Memory B cell (primary cell): ENCODE data around the gene UTS2.
A peak's percentile ranks its signal among the peaks of the same experiment; 100 is the strongest.

ENCODE experiments used
- ATAC-seq: fragments of 150-1000 bp; cut with Tn5 transposase; 2 replicates; pipeline ENCODE4 v1.10.0; 2021; ENCODE audit warnings: low read depth, mild to moderate bottlenecking, moderate library complexity
- DNase-seq, 2 donors: peaks; one replicate each; pipeline ENCODE4 v3.0.0; 2022; ENCODE audit warnings: low spot score in 2 of 2
- H3K27ac Mint-ChIP-seq: one replicate; pipeline ENCODE4 v1.8.0; 2022; ENCODE audit warnings: mild to moderate bottlenecking, moderate library complexity, mixed read lengths
- H3K27me3 Mint-ChIP-seq: one replicate; pipeline ENCODE4 v1.8.0; 2022; ENCODE audit warnings: mixed read lengths
- H3K36me3 Mint-ChIP-seq: one replicate; pipeline ENCODE4 v1.8.0; 2022; ENCODE audit warnings: mild to moderate bottlenecking, mixed read lengths
- H3K4me1 Mint-ChIP-seq: one replicate; pipeline ENCODE4 v1.8.0; 2022; ENCODE audit warnings: mixed read lengths
- H3K4me3 Mint-ChIP-seq: one replicate; pipeline ENCODE4 v1.8.0; 2022; ENCODE audit warnings: mild to moderate bottlenecking, moderate library complexity, mixed read lengths
- H3K9me3 Mint-ChIP-seq: one replicate; pipeline ENCODE4 v1.8.0; 2022; ENCODE audit warnings: mixed read lengths

UTS2 gene

DNA sequence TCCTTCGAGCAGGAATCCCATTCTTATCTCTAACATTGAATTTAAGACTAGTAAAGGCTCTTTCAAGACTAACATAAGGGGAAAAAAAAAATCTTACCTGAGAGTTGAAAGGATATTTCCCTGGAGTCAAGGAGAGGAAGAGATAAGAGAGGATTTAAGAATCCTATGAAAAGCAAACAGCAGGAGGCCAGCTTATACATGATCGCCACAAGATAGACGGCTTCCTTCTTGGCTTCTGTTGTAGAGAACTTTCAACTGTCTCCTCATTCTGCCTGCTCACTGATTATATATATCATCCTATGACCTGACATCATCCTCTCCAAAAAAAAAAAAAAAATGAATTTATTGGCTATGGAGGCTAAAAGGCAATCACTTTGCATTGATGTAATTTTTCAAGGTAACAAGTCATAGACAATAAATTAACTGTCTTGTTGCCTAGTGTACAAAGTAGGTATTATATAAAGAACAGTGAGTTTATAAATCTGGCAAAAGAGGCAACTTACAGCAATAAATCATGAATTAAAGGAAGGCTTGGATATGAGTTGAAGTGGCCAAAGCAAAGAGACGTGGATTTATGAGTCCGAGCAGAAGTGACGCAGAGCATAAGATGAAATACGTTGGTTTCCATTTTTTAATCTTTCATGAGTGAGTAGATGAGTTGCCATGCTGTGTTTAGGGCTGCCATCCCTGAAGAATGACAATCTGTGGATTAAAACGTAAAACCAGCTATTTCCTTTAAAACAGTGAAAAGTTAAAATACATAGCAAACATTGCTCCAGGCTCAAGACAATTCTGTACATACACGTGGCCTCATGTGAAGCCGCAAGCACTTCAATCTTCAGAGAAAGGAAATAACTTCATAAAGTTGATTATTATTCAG, at the start of gene UTS2:
UTS2 (minus strand) TSS at position 262 of the 880 bp plus-strand sequence; CDS start at position 200, 62 bp downstream.
- Mint-ChIP-seq H3K36me3 (no peaks in the 10 kb centered on the region), H3K4me1 (peaks cover 3% of the 10 kb centered on the region), H3K9me3 (no peaks in the 10 kb centered on the region), H3K27me3 (peaks cover 6% of the 10 kb centered on the region), H3K27ac (no peak within 1 kb of the TSS), H3K4me3 (no peak within 1 kb of the TSS)
- no peak for DNase-seq
- no peak for ATAC-seq

DNA sequence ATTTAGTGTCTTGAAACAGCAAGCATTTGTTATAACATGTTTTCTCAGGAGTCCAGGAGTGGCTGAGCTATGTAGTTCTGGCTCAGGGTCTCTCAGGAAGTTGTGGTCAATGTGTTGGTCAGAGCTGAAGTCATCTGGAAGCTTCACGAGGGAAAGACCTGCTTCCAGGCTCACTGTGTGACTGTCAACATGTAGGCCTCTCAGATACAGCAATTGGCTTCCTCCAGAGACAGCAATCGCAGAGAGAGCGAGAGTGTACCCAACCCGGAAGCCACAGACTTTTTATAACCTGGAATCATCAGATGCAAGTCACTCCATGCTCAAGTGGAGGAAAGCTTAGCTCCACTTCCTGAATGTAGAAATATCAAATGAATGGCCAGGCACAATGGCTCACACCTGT, 46.9 kb upstream of the UTS2 start:
- peaks cover 5% of the 10 kb centered on the region for H3K27me3 Mint-ChIP-seq
- H3K4me1 Mint-ChIP-seq: no peaks in the 10 kb centered on the region
- no peak for DNase-seq
- no peak for ATAC-seq
- no peaks in the 10 kb centered on the region for H3K9me3 Mint-ChIP-seq
- H3K36me3 Mint-ChIP-seq: no peaks in the 10 kb centered on the region
- no peak overlapping the region for H3K4me3 Mint-ChIP-seq
- no peak overlapping the region for H3K27ac Mint-ChIP-seq

GRCh38 chr1:7898962-7899361, 46.1 kb upstream of the UTS2 start:
- Mint-ChIP-seq H3K27me3 (peaks cover 5% of the 10 kb centered on the region), H3K9me3 (no peaks in the 10 kb centered on the region), H3K4me1 (no peaks in the 10 kb centered on the region), H3K4me3 (no peak overlapping the region), H3K27ac (no peak overlapping the region), H3K36me3 (no peaks in the 10 kb centered on the region)
- no peak for DNase-seq
- no peak for ATAC-seq

GRCh38 chr1:7896994-7897393, 44.1 kb upstream of the UTS2 start:
- no peak for ATAC-seq
- Mint-ChIP-seq H3K4me3 (no peak overlapping the region), H3K4me1 (no peaks in the 10 kb centered on the region), H3K9me3 (no peaks in the 10 kb centered on the region), H3K27me3 (peaks cover 6% of the 10 kb centered on the region), H3K27ac (no peak overlapping the region), H3K36me3 (no peaks in the 10 kb centered on the region)
- DNase-seq: no peak

DNA sequence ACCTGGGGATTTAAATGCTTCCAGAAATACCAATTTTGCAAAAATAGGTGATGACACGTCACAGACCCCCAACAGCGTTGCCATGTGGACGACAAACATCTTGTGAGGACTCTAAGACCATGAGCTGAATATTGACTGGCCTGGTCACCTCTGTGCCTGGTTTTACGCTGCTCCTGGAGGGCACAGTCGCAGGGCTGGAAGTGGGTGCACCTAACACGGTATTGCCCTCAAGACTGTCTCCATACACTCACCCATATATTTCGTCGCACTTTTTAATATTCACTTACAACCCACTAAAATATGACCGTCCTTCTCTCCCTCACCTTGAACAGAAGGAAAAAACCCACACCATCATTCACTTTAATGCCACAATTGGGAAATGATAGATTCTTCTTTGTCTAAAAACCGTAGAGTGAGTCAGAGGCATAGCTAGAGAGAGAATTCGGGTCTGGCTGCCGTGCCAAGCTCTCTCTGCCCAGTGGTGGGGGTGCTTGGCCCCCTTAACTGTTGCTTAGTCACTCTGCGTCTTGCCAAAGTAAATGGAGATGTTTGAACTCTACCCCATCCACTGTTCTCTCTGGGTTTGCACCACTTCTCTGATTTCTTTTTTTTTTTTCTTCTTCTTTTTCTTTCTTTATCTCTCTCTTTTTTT, 40.8 kb upstream of the UTS2 start:
- Mint-ChIP-seq H3K36me3 (no peaks in the 10 kb centered on the region), H3K4me1 (no peaks in the 10 kb centered on the region)

GRCh38 chr1:7891804-7892203, 38.9 kb upstream of the UTS2 start:
- H3K36me3 Mint-ChIP-seq: no peaks in the 10 kb centered on the region
- peaks cover 2% of the 10 kb centered on the region for H3K9me3 Mint-ChIP-seq
- no peak for DNase-seq
- H3K27ac Mint-ChIP-seq: no peak overlapping the region
- no peak for ATAC-seq
- H3K27me3 Mint-ChIP-seq: peaks cover 11% of the 10 kb centered on the region
- H3K4me1 Mint-ChIP-seq: no peaks in the 10 kb centered on the region
- H3K4me3 Mint-ChIP-seq: no peak overlapping the region

More for the DNA sequence above, 40.8 kb upstream of the UTS2 start:
- no peak for DNase-seq
- no peak overlapping the region for H3K27ac Mint-ChIP-seq
- no peak for ATAC-seq
- no peak overlapping the region for H3K4me3 Mint-ChIP-seq
- peaks cover 2% of the 10 kb centered on the region for H3K9me3 Mint-ChIP-seq
- H3K27me3 Mint-ChIP-seq: peaks cover 7% of the 10 kb centered on the region

- no peak for DNase-seq
- H3K4me1 Mint-ChIP-seq: no peaks in the 10 kb centered on the region
- no peaks in the 10 kb centered on the region for H3K36me3 Mint-ChIP-seq
- ATAC-seq: no peak
- peaks cover 11% of the 10 kb centered on the region for H3K27me3 Mint-ChIP-seq
- peaks cover 2% of the 10 kb centered on the region for H3K9me3 Mint-ChIP-seq
- no peak overlapping the region for H3K27ac Mint-ChIP-seq
- H3K4me3 Mint-ChIP-seq: no peak overlapping the region
Observed at GRCh38 chr1:7890853-7891252, 38.0 kb upstream of the UTS2 start.

DNA sequence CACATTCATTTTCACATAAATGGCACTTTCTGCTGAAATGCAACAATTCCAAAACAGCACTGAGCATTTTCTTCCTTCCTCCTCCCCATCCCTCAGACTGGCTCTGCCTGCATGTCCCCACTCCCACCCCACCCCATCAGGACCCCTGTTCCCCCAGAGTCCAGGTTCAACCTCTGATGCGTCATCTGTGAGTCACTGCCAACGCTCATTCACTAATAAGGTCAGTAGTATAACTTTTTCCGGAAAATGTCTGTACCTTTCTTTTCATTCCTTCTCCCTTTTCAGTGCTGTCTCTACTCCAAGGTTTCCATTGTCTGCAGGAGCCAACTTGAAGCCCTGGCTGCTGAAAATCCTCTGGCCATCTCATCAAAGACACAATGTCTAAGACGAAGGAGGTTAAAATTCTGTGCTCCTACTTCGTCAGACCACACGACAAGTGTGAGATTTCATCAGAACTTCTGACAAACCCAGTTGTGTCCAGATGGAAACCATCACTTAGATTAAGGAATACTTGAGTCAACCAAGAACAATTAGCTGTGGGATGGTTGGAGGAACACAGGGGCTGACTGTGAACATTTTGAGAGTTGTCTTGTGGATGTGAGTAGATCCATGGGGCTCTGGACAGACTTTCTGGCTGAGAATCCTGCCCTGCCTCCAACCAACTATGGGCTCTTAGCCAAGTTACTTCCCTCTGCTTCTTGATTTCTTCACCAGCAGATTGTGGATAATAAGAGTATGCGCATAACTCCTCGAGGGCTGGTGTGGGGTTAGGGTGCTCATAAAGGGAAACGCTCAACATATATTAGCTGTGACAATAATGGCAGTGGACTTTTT, 35.6 kb upstream of the UTS2 start:
- Mint-ChIP-seq H3K9me3 (peaks cover 7% of the 10 kb centered on the region), H3K4me3 (no peak overlapping the region), H3K27me3 (peaks cover 20% of the 10 kb centered on the region), H3K27ac (no peak overlapping the region), H3K36me3 (peaks cover 5% of the 10 kb centered on the region), H3K4me1 (peaks cover 3% of the 10 kb centered on the region)
- ATAC-seq: no peak
- no peak for DNase-seq

DNA sequence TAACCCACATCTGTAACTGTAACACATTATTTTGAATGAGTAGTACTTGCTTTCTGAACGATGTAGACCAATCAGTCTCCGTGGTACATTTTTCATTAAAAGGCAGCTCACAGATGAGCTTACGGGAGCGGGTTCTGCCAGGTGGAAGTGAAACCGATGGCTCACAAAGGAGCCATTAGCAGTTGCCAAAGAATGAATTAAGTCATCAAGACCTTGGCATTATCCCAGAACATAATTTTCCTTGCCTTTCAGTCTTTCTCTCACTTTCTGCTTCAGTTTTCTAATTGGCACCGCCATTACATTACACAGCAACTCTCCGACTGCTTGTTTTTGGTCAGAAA, 33.5 kb upstream of the UTS2 start:
- Mint-ChIP-seq H3K4me3 (no peak overlapping the region), H3K27me3 (peaks cover 18% of the 10 kb centered on the region), H3K4me1 (peaks cover 3% of the 10 kb centered on the region), H3K27ac (no peak overlapping the region), H3K9me3 (peaks cover 7% of the 10 kb centered on the region), H3K36me3 (peaks cover 5% of the 10 kb centered on the region)
- DNase-seq (no peak), ATAC-seq (no peak)

GRCh38 chr1:7885513-7886404, 32.9 kb upstream of the UTS2 start:
- Mint-ChIP-seq H3K9me3 (peaks cover 5% of the 10 kb centered on the region), H3K36me3 (peaks cover 5% of the 10 kb centered on the region), H3K4me3 (no peak overlapping the region), H3K4me1 (peaks cover 3% of the 10 kb centered on the region), H3K27ac (no peak overlapping the region), H3K27me3 (peaks cover 16% of the 10 kb centered on the region)
- DNase-seq (no peak), ATAC-seq (peak; percentile 43)

GRCh38 chr1:7884757-7885156, 31.9 kb upstream of the UTS2 start:
- Mint-ChIP-seq H3K27me3 (peaks cover 12% of the 10 kb centered on the region), H3K4me1 (peaks cover 3% of the 10 kb centered on the region), H3K4me3 (no peak overlapping the region), H3K36me3 (peaks cover 5% of the 10 kb centered on the region), H3K9me3 (peaks cover 5% of the 10 kb centered on the region), H3K27ac (no peak overlapping the region)
- DNase-seq (no peak), ATAC-seq (no peak)

GRCh38 chr1:7879228-7879627, 26.4 kb upstream of the UTS2 start:
- peaks cover 4% of the 10 kb centered on the region for H3K36me3 Mint-ChIP-seq
- no peaks in the 10 kb centered on the region for H3K4me1 Mint-ChIP-seq
- peaks cover 6% of the 10 kb centered on the region for H3K27me3 Mint-ChIP-seq
- no peak overlapping the region for H3K4me3 Mint-ChIP-seq
- no peak overlapping the region for H3K27ac Mint-ChIP-seq
- ATAC-seq: no peak
- H3K9me3 Mint-ChIP-seq: peaks cover 11% of the 10 kb centered on the region
- DNase-seq: no peak

DNA sequence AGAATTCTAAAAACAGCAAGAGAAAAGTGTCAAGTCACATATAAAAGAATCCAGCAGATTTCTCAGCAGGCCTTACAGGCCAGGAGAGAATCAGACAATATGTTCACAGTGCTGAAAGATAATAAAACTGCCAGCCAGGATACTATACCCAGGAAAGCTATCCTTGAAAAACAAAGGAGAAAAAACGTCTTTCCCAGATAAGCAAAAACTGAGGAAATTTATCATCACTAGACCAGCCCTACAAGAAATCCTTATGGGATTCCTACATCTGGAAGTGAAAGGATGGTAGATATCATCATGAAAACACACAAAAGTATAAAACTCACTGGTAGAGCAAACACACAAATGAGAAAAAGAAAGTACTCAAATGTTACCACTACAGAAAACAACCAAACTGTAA, 25.2 kb upstream of the UTS2 start:
- H3K4me1 Mint-ChIP-seq: no peaks in the 10 kb centered on the region
- no peak overlapping the region for H3K27ac Mint-ChIP-seq
- H3K9me3 Mint-ChIP-seq: peaks cover 11% of the 10 kb centered on the region
- H3K27me3 Mint-ChIP-seq: peaks cover 10% of the 10 kb centered on the region
- ATAC-seq (no peak), DNase-seq (no peak)
- H3K4me3 Mint-ChIP-seq: no peak overlapping the region
- H3K36me3 Mint-ChIP-seq: peaks cover 4% of the 10 kb centered on the region
